Thyroid gland (tissue), 4 donors: ENCODE results near the gene IMPA2.

Experiments used
- CTCF ChIP-seq, 6 experiments: fragments of 200-600 bp in 3 of 6; fragments of 450-650 bp in 3 of 6; sonication (generic) in 3 of 6; IDR thresholded peaks; one replicate each; pipeline ENCODE4 v1.5.1; 2016 to 2019; ENCODE audit warnings: antibody characterized with exemption in 6 of 6, mild to moderate bottlenecking in 2 of 6, inconsistent platforms in 1 of 6, moderate library complexity in 1 of 6
- POLR2A ChIP-seq, 2 donors: fragments of 450-650 bp; IDR thresholded peaks; one replicate each; pipeline ENCODE4 v1.6.1; 2017; ENCODE audit warnings: antibody characterized with exemption in 2 of 2, mild to moderate bottlenecking in 2 of 2, moderate library complexity in 1 of 2

GRCh38 chr18:12033643-12034025 lies 52.3 kb downstream of the IMPA2 start:
- TF ChIP-seq CTCF (IDR thresholded peaks at IDR 0.05): no peak
- TF ChIP-seq POLR2A (IDR thresholded peaks at IDR 0.05): no peak
